Measurements from ENCODE around the gene CAMK2D.
A peak's percentile ranks its signal among the peaks of the same experiment; 100 is the strongest.

Gene CAMK2D

GRCh38 chr4:113587640-113588275 is 173.8 kb downstream of the CAMK2D start:
- H3K4me3 ChIP-seq (ENCODE audit: low read depth, low read length) = no peak overlapping the region
- H3K9me3 ChIP-seq (ENCODE audit: severe bottlenecking) = no peaks in the 10 kb centered on the region
- no peak for TF ChIP-seq CTCF (IDR thresholded peaks at IDR 0.05; ENCODE audit: low read depth, low read length)
- no peaks in the 10 kb centered on the region for H3K36me3 ChIP-seq
- no peaks in the 10 kb centered on the region for H3K27me3 ChIP-seq (ENCODE audit: insufficient read depth, low read depth, severe bottlenecking)
- H3K27ac ChIP-seq = no peak overlapping the region
- DNase-seq = no peak

- no peak for TF ChIP-seq CTCF (IDR thresholded peaks at IDR 0.05; ENCODE audit: low read depth, low read length)
- no peak overlapping the region for H3K4me3 ChIP-seq (ENCODE audit: low read depth, low read length)
- DNase-seq = no peak
Observed at GRCh38 chr4:113587156-113587555, 174.4 kb downstream of the CAMK2D start.

GRCh38 chr4:113586072-113586471 is 175.5 kb downstream of the CAMK2D start:
- Histone ChIP-seq H3K27me3 (ENCODE audit: insufficient read depth, low read depth, severe bottlenecking) (no peaks in the 10 kb centered on the region), H3K9me3 (ENCODE audit: severe bottlenecking) (no peaks in the 10 kb centered on the region), H3K27ac (no peak overlapping the region), H3K36me3 (no peaks in the 10 kb centered on the region), H3K4me3 (ENCODE audit: low read depth, low read length) (no peak overlapping the region)
- no peak for DNase-seq
- no peak for TF ChIP-seq CTCF (IDR thresholded peaks at IDR 0.05; ENCODE audit: low read depth, low read length)

More at GRCh38 chr4:113587156-113587555, 174.4 kb downstream of the CAMK2D start:
- no peak overlapping the region for H3K27ac ChIP-seq
- no peaks in the 10 kb centered on the region for H3K9me3 ChIP-seq (ENCODE audit: severe bottlenecking)
- no peaks in the 10 kb centered on the region for H3K36me3 ChIP-seq
- no peaks in the 10 kb centered on the region for H3K27me3 ChIP-seq (ENCODE audit: insufficient read depth, low read depth, severe bottlenecking)

GRCh38 chr4:113584407-113585150 is 177.0 kb downstream of the CAMK2D start:
- Histone ChIP-seq H3K27me3 (ENCODE audit: insufficient read depth, low read depth, severe bottlenecking) (no peaks in the 10 kb centered on the region), H3K9me3 (ENCODE audit: severe bottlenecking) (no peaks in the 10 kb centered on the region), H3K4me3 (ENCODE audit: low read depth, low read length) (no peak overlapping the region), H3K27ac (peak overlapping the region; percentile 33), H3K36me3 (no peaks in the 10 kb centered on the region)
- no peak for TF ChIP-seq CTCF (IDR thresholded peaks at IDR 0.05; ENCODE audit: low read depth, low read length)
- DNase-seq = peak; percentile 42

GRCh38 chr4:113582737-113583136 is 178.8 kb downstream of the CAMK2D start:
- Histone ChIP-seq H3K27me3 (ENCODE audit: insufficient read depth, low read depth, severe bottlenecking) (no peaks in the 10 kb centered on the region), H3K4me3 (ENCODE audit: low read depth, low read length) (no peak overlapping the region), H3K9me3 (ENCODE audit: severe bottlenecking) (no peaks in the 10 kb centered on the region), H3K27ac (no peak overlapping the region), H3K36me3 (no peaks in the 10 kb centered on the region)
- DNase-seq = no peak
- TF ChIP-seq CTCF (IDR thresholded peaks at IDR 0.05; ENCODE audit: low read depth, low read length) = no peak

Data from WERI-Rb-1 (cell line).